ENCODE results near the gene NXPH3. TPM values are rescaled to one million over a fixed set of nuclear protein-coding genes. Genes with fewer than 3 reads are reported as not detected.

The NXPH3 gene
- total RNA-seq (2014; rRNA removed) (0.26 and 1.2 TPM in 2 replicates), Bru-seq, nascent RNA (percentile 17 among the genes with signal in this experiment), BruChase-seq, experiment 1, labeled RNA remaining after a 6-hour chase (percentile 16 among the genes with signal in this experiment), BruChase-seq, experiment 2, labeled RNA remaining after a 2-hour chase (percentile 12 among the genes with signal in this experiment)
- long read RNA-seq = 0 reads

DNA sequence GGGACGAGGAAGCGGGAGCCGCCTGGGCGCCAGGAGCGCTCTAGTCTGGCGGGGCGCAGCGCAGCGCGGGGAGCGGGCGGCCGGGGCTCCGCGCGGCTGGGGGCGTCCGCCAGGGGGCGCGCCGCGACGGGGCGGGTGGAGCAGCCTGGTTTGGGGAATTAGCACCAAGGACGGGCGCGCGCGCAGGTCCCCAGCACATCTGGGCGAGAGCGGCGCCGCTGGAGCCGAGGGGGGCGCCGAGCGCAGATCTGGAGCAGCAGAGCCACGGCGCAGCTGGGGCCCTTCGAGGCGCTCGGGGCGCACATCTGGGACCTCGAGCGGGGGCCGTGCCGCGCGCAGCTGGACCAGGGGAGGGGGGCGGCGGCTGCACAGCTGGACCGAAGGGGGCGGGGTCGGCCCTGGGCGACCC lies at the start of gene NXPH3:
Gene NXPH3 (plus strand): TSS at position 193 of the 409 bp plus-strand sequence. CDS start 349 bp downstream, outside the sequence.
- CTCF ChIA-PET = no interaction called here
- BruUV-seq (replicated peaks) = no TSS peak
- Histone ChIP-seq H3K27me3 (ENCODE audit: low read length) (peaks cover 16% of the 10 kb centered on the region), H3F3A (ENCODE audit: low read length, unreplicated experiment) (no peaks in the 10 kb centered on the region), H2AFZ (ENCODE audit: low read length) (peak within 1 kb of the TSS; percentile 91), H3K9ac (ENCODE audit: low read length) (no peak within 1 kb of the TSS), H3K27ac (ENCODE audit: low read length) (no peak within 1 kb of the TSS), H3K36me3 (ENCODE audit: low read depth, low read length) (no peaks in the 10 kb centered on the region), H3K4me3 (ENCODE audit: low read length) (peak within 1 kb of the TSS; percentile 77), H3K9me3 (ENCODE audit: low read length) (no peaks in the 10 kb centered on the region), H3K79me2 (ENCODE audit: low read length) (no peaks in the 10 kb centered on the region), H3K9me2 (replicated peaks; ENCODE audit: low read length) (no peaks in the 10 kb centered on the region), H4K20me1 (ENCODE audit: low read length) (no peaks in the 10 kb centered on the region), H3K4me1 (ENCODE audit: insufficient read depth, low read length) (peaks cover 6% of the 10 kb centered on the region), H3K4me2 (ENCODE audit: low read length) (peak within 1 kb of the TSS; percentile 99)
- TF ChIP-seq, protein P1, sequence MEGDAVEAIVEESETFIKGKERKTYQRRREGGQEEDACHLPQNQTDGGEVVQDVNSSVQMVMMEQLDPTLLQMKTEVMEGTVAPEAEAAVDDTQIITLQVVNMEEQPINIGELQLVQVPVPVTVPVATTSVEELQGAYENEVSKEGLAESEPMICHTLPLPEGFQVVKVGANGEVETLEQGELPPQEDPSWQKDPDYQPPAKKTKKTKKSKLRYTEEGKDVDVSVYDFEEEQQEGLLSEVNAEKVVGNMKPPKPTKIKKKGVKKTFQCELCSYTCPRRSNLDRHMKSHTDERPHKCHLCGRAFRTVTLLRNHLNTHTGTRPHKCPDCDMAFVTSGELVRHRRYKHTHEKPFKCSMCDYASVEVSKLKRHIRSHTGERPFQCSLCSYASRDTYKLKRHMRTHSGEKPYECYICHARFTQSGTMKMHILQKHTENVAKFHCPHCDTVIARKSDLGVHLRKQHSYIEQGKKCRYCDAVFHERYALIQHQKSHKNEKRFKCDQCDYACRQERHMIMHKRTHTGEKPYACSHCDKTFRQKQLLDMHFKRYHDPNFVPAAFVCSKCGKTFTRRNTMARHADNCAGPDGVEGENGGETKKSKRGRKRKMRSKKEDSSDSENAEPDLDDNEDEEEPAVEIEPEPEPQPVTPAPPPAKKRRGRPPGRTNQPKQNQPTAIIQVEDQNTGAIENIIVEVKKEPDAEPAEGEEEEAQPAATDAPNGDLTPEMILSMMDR (conservative IDR thresholded peaks at IDR 0.05; ENCODE audit: low read depth, low read length) = peak; percentile 42; the same call in 1 of the 2 replicates
- TF ChIP-seq EZH2phosphoT487 (IDR thresholded peaks at IDR 0.05; ENCODE audit: borderline replicate concordance, low read length) = no peak
- intact Hi-C loops (cut with micrococcal nuclease) = no loop called here
- POLR2A ChIA-PET (ENCODE audit: unreplicated experiment) = no interaction called here
- peak; percentile 61 for ATAC-seq
- DNase-seq = peak; percentile 63

DNA sequence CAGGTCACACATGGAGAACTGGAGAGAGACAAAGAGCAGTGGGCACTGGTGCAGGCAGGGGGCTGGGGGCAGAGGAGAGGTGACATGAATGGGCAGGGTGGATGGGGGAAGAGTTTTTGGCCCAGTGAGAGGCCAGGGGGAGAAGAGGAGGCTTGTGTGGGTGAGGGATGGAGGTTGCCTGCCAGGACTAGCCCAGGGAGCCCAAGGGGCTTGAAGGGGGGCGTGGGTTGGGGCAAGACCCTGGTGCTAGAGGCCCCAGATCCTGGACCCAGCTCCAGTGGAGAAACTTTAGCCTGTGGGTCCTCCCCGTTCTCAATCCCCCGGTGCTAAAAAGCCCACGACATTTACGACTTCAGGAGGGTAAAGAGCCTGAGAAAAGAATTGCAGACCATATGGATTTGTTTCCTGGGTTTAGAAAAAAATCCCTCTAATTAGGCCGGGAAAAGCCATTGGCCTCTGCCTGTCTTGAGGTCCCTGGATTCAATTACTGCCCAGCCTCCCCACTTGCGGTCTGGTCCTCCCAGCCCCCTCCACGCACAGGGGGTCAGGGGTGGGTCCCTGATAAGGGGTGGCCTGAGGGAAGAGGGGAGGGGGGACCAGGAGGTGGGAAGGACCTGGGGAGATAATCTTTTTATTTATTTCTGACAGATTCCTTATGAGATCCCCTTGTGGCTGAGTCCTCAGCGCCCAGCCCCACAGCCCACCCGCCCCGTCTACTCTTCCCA lies 47.6 kb upstream of the NXPH3 start:
- Histone ChIP-seq H3K4me1 (ENCODE audit: insufficient read depth, low read length) (peaks cover 6% of the 10 kb centered on the region), H2AFZ (ENCODE audit: low read length) (no peak overlapping the region), H3K79me2 (ENCODE audit: low read length) (no peaks in the 10 kb centered on the region), H4K20me1 (ENCODE audit: low read length) (no peaks in the 10 kb centered on the region), H3K9me2 (replicated peaks; ENCODE audit: low read length) (no peaks in the 10 kb centered on the region), H3K27me3 (ENCODE audit: low read length) (peaks cover 34% of the 10 kb centered on the region), H3K4me3 (ENCODE audit: low read length) (no peak overlapping the region), H3K9ac (ENCODE audit: low read length) (no peak overlapping the region), H3K4me2 (ENCODE audit: low read length) (no peak overlapping the region), H3K36me3 (ENCODE audit: low read depth, low read length) (no peaks in the 10 kb centered on the region), H3F3A (ENCODE audit: low read length, unreplicated experiment) (no peaks in the 10 kb centered on the region), H3K27ac (ENCODE audit: low read length) (no peak overlapping the region), H3K9me3 (ENCODE audit: low read length) (no peaks in the 10 kb centered on the region)
- no TSS peak for BruUV-seq (replicated peaks)
- DNase-seq (no peak), ATAC-seq (no peak)
- CTCF ChIA-PET = interaction anchor here (0.6 kb wide), 1 partner anchor 1246 kb away, joined by 7 read pairs; no protein-coding TSS in a partner anchor
- POLR2A ChIA-PET (ENCODE audit: unreplicated experiment) = no interaction called here
- TF ChIP-seq EZH2phosphoT487 (IDR thresholded peaks at IDR 0.05; ENCODE audit: borderline replicate concordance, low read length) (no peak), EZH2 (IDR thresholded peaks at IDR 0.05; ENCODE audit: low read length, unreplicated experiment) (no peak)
- TF ChIP-seq, protein P1 (conservative IDR thresholded peaks at IDR 0.05; ENCODE audit: low read depth, low read length) = no peak
- intact Hi-C loops (cut with micrococcal nuclease) = no loop called here

DNA sequence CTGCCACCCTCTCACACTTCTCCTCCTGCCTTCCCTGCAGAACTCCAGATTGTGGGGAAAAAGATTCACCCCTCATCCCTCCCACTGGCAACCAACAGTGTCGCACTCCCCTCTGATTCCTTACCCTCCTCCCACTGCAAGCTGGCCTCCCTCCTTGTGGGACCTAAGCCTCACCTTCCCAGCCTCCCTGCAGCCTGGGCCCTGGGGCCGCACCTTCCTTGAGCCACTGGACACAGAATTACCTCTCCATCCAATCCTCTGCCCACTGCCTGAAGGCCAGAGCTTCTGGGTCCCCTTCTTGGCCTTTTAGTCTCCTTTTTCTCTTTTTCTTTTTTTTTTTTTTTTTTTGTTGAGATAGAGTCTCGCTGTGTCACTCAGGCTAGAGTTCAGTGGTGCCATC lies 46.7 kb upstream of the NXPH3 start:
- no peak overlapping the region for H2AFZ ChIP-seq (ENCODE audit: low read length)
- BruUV-seq (replicated peaks) = no TSS peak
- H3K4me2 ChIP-seq (ENCODE audit: low read length) = no peak overlapping the region
- TF ChIP-seq, protein P1 (conservative IDR thresholded peaks at IDR 0.05; ENCODE audit: low read depth, low read length) = no peak
- TF ChIP-seq EZH2phosphoT487 (IDR thresholded peaks at IDR 0.05; ENCODE audit: borderline replicate concordance, low read length) (no peak), EZH2 (IDR thresholded peaks at IDR 0.05; ENCODE audit: low read length, unreplicated experiment) (no peak)
- H3K36me3 ChIP-seq (ENCODE audit: low read depth, low read length) = no peaks in the 10 kb centered on the region
- H3F3A ChIP-seq (ENCODE audit: low read length, unreplicated experiment) = no peaks in the 10 kb centered on the region
- H3K9ac ChIP-seq (ENCODE audit: low read length) = no peak overlapping the region
- peaks cover under 1% of the 10 kb centered on the region; the same call in 1 of the 2 replicates for H3K4me1 ChIP-seq (ENCODE audit: insufficient read depth, low read length)
- ATAC-seq (no peak), DNase-seq (no peak)
- no peak overlapping the region for H3K27ac ChIP-seq (ENCODE audit: low read length)
- no peaks in the 10 kb centered on the region for H3K79me2 ChIP-seq (ENCODE audit: low read length)
- ChIA-PET POLR2A (ENCODE audit: unreplicated experiment) (no interaction called here), CTCF (no interaction called here)
- intact Hi-C loops (cut with micrococcal nuclease) = no loop called here
- no peaks in the 10 kb centered on the region for H3K9me3 ChIP-seq (ENCODE audit: low read length)
- peaks cover 42% of the 10 kb centered on the region for H3K27me3 ChIP-seq (ENCODE audit: low read length)
- H3K4me3 ChIP-seq (ENCODE audit: low read length) = no peak overlapping the region
- no peaks in the 10 kb centered on the region for H4K20me1 ChIP-seq (ENCODE audit: low read length)
- H3K9me2 ChIP-seq (replicated peaks; ENCODE audit: low read length) = no peaks in the 10 kb centered on the region

Data from PC-3 (cell line).